ENCODE measurements around the gene CDK11B. TPM values are rescaled to one million over a fixed set of nuclear protein-coding genes. Genes with fewer than 3 reads are reported as not detected.

Gene CDK11B
- total and polyA plus RNA-seq, 2 donors, result 16.1 to 35.6 TPM

DNA sequence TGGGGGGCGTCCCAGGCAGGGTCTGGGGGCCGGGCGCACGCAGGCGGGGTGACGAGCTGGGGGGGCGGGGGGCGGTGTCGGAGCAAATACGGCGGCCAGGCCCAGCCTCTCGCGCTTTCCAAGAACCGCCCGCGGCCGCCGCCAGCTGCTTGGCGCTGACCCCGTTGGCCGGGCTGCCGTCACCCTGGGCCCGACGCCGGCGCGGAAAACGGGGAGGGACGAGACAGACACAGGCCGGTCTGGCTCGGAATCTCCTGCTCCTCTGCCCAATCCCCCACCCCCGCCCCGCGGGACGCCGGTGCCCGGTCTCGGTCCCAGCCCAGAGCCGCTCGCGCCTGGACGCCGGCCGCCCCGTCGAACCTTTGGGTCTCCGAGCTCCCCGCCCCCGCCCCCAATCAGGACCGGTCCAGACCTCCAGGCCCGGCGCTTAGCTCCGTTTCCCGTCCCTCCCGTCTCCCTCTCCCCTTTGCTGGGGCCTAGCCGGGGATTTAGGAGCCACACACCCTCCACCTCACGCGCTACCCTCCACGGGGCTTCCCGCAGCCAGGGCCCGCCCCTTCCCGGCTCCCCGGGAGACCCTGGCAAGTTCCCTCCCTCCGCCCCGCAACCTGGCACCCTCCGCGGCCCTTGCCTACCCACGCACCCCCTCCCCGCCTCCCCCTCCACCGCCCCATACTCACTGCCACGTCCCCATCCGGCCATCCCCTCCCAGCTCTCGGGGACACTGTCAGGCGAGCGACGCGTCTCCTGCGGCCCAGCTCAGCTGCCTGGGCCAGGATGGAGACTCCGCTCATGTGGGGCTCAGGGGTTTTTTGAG, 27.6 kb downstream of the CDK11B start:
- H3K27me3 ChIP-seq (ENCODE audit: control insufficient read depth in 2 of 2, insufficient read depth in 1 of 2, low read length in 1 of 2), result peaks cover 16 to 21% of the 10 kb centered on the region in 2 donors
- peak in 2 of 9 donors; percentile 24 to 31 for DNase-seq (ENCODE audit: low read depth in 6 of 9, low spot score in 9 of 9)
- peaks cover 12 to 36% of the 10 kb centered on the region in 2 donors for H3K4me1 ChIP-seq (ENCODE audit: control insufficient read depth in 2 of 2, insufficient read depth in 2 of 2, low read length in 2 of 2)
- no peaks in the 10 kb centered on the region for H3K9me3 ChIP-seq (ENCODE audit: control insufficient read depth in 2 of 2, insufficient read depth in 1 of 2, low read length in 1 of 2)
- peak overlapping the region; percentile 32 to 65 for H3K4me3 ChIP-seq (ENCODE audit: low read length in 2 of 2)
- 14% methylated on average over 79 of the region's 79 CpGs for WGBS
- peaks cover 7 to 16% of the 10 kb centered on the region in 2 donors for H3K36me3 ChIP-seq (ENCODE audit: control insufficient read depth in 2 of 2, insufficient read depth in 2 of 2, low read length in 1 of 2)
- peak overlapping the region; percentile 82 to 96 for H3K27ac ChIP-seq (ENCODE audit: low read depth in 1 of 2, low read length in 1 of 2)

GRCh38 chr1:1630191-1630964, 28.4 kb downstream of the CDK11B start:
- Histone ChIP-seq H3K36me3 (ENCODE audit: control insufficient read depth in 2 of 2, insufficient read depth in 2 of 2, low read length in 1 of 2) (peaks cover 7 to 16% of the 10 kb centered on the region in 2 donors), H3K27ac (ENCODE audit: low read depth in 1 of 2, low read length in 1 of 2) (peak overlapping the region; percentile 96), H3K4me1 (ENCODE audit: control insufficient read depth in 2 of 2, insufficient read depth in 2 of 2, low read length in 2 of 2) (peaks cover 12 to 36% of the 10 kb centered on the region in 2 donors), H3K9me3 (ENCODE audit: control insufficient read depth in 2 of 2, insufficient read depth in 1 of 2, low read length in 1 of 2) (no peaks in the 10 kb centered on the region), H3K4me3 (ENCODE audit: low read length in 2 of 2) (peak overlapping the region; percentile 32 to 65), H3K27me3 (ENCODE audit: control insufficient read depth in 2 of 2, insufficient read depth in 1 of 2, low read length in 1 of 2) (peaks cover 16 to 21% of the 10 kb centered on the region in 2 donors)
- DNase-seq (ENCODE audit: low read depth in 6 of 9, low spot score in 9 of 9), result peak; percentile 87 to 98 (median 91)
- 2% methylated on average over 80 of the region's 81 CpGs for WGBS

GRCh38 chr1:1629430-1630190, 29.2 kb downstream of the CDK11B start:
- Histone ChIP-seq H3K4me1 (ENCODE audit: control insufficient read depth in 2 of 2, insufficient read depth in 2 of 2, low read length in 2 of 2) (peaks cover 12 to 36% of the 10 kb centered on the region in 2 donors), H3K36me3 (ENCODE audit: control insufficient read depth in 2 of 2, insufficient read depth in 2 of 2, low read length in 1 of 2) (peaks cover 7 to 16% of the 10 kb centered on the region in 2 donors), H3K9me3 (ENCODE audit: control insufficient read depth in 2 of 2, insufficient read depth in 1 of 2, low read length in 1 of 2) (no peaks in the 10 kb centered on the region), H3K4me3 (ENCODE audit: low read length in 2 of 2) (peak overlapping the region; percentile 51 to 65), H3K27ac (ENCODE audit: low read depth in 1 of 2, low read length in 1 of 2) (peak overlapping the region; percentile 96), H3K27me3 (ENCODE audit: control insufficient read depth in 2 of 2, insufficient read depth in 1 of 2, low read length in 1 of 2) (peaks cover 16 to 21% of the 10 kb centered on the region in 2 donors)
- WGBS, result 16% methylated on average over 47 of the region's 48 CpGs
- peak; percentile 59 to 91 (median 73) for DNase-seq (ENCODE audit: low read depth in 6 of 9, low spot score in 9 of 9)

- peak overlapping the region; percentile 51 to 65 for H3K4me3 ChIP-seq (ENCODE audit: low read length in 2 of 2)
- H3K36me3 ChIP-seq (ENCODE audit: control insufficient read depth in 2 of 2, insufficient read depth in 2 of 2, low read length in 1 of 2), result peaks cover 7 to 16% of the 10 kb centered on the region in 2 donors
- 31% methylated on average over 53 of the region's 53 CpGs for WGBS
- peak in 3 of 9 donors; percentile 40 to 66 (median 44) for DNase-seq (ENCODE audit: low read depth in 6 of 9, low spot score in 9 of 9)
- H3K27me3 ChIP-seq (ENCODE audit: control insufficient read depth in 2 of 2, insufficient read depth in 1 of 2, low read length in 1 of 2), result peaks cover 16 to 21% of the 10 kb centered on the region in 2 donors
- no peaks in the 10 kb centered on the region for H3K9me3 ChIP-seq (ENCODE audit: control insufficient read depth in 2 of 2, insufficient read depth in 1 of 2, low read length in 1 of 2)
- peak overlapping the region; percentile 96 for H3K27ac ChIP-seq (ENCODE audit: low read depth in 1 of 2, low read length in 1 of 2)
- peaks cover 12 to 36% of the 10 kb centered on the region in 2 donors for H3K4me1 ChIP-seq (ENCODE audit: control insufficient read depth in 2 of 2, insufficient read depth in 2 of 2, low read length in 2 of 2)
Observed at GRCh38 chr1:1628754-1629429, 29.9 kb downstream of the CDK11B start.

GRCh38 chr1:1627829-1628753, 30.7 kb downstream of the CDK11B start:
- peak overlapping the region; percentile 51 to 65 for H3K4me3 ChIP-seq (ENCODE audit: low read length in 2 of 2)
- H3K4me1 ChIP-seq (ENCODE audit: control insufficient read depth in 2 of 2, insufficient read depth in 2 of 2, low read length in 2 of 2), result peaks cover 12 to 36% of the 10 kb centered on the region in 2 donors
- 98% methylated on average over 53 of the region's 53 CpGs for WGBS

DNA sequence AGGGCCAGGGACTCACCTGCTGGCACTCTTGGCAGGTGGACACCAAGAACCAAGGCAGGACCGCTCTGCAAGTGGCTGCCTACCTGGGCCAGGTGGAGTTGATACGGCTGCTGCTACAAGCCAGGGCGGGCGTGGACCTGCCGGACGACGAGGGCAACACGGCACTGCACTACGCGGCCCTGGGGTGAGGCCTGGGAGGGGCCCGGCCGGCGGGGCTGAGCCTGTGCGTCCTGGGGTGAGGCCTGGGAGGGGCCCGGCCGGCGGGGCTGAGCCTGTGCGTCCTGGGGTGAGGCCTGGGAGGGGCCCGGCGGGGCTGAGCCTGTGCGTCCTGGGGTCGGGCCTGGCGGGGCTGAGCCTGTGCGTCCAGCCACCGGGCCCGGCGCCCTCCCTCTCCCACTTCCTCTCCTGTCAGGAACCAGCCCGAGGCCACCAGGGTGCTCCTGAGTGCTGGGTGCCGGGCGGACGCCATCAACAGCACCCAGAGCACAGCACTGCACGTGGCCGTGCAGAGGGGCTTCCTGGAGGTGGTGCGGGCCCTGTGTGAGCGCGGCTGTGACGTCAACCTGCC, 31.5 kb downstream of the CDK11B start:
- Histone ChIP-seq H3K27ac (ENCODE audit: low read depth in 1 of 2, low read length in 1 of 2) (no peak overlapping the region), H3K36me3 (ENCODE audit: control insufficient read depth in 2 of 2, insufficient read depth in 2 of 2, low read length in 1 of 2) (peaks cover 7 to 16% of the 10 kb centered on the region in 2 donors), H3K4me1 (ENCODE audit: control insufficient read depth in 2 of 2, insufficient read depth in 2 of 2, low read length in 2 of 2) (peaks cover 12 to 36% of the 10 kb centered on the region in 2 donors), H3K9me3 (ENCODE audit: control insufficient read depth in 2 of 2, insufficient read depth in 1 of 2, low read length in 1 of 2) (no peaks in the 10 kb centered on the region), H3K27me3 (ENCODE audit: control insufficient read depth in 2 of 2, insufficient read depth in 1 of 2, low read length in 1 of 2) (peaks cover 16 to 20% of the 10 kb centered on the region in 2 donors), H3K4me3 (ENCODE audit: low read length in 2 of 2) (no peak overlapping the region)
- 95% methylated on average over 37 of the region's 37 CpGs for WGBS
- no peak for DNase-seq (ENCODE audit: low read depth in 6 of 9, low spot score in 9 of 9)

More at GRCh38 chr1:1627829-1628753, 30.7 kb downstream of the CDK11B start:
- Histone ChIP-seq H3K27me3 (ENCODE audit: control insufficient read depth in 2 of 2, insufficient read depth in 1 of 2, low read length in 1 of 2) (peaks cover 16 to 21% of the 10 kb centered on the region in 2 donors), H3K27ac (ENCODE audit: low read depth in 1 of 2, low read length in 1 of 2) (peak overlapping the region in 1 of 2 donors; percentile 96), H3K9me3 (ENCODE audit: control insufficient read depth in 2 of 2, insufficient read depth in 1 of 2, low read length in 1 of 2) (no peaks in the 10 kb centered on the region), H3K36me3 (ENCODE audit: control insufficient read depth in 2 of 2, insufficient read depth in 2 of 2, low read length in 1 of 2) (peaks cover 7 to 16% of the 10 kb centered on the region in 2 donors)
- no peak for DNase-seq (ENCODE audit: low read depth in 6 of 9, low spot score in 9 of 9)

DNA sequence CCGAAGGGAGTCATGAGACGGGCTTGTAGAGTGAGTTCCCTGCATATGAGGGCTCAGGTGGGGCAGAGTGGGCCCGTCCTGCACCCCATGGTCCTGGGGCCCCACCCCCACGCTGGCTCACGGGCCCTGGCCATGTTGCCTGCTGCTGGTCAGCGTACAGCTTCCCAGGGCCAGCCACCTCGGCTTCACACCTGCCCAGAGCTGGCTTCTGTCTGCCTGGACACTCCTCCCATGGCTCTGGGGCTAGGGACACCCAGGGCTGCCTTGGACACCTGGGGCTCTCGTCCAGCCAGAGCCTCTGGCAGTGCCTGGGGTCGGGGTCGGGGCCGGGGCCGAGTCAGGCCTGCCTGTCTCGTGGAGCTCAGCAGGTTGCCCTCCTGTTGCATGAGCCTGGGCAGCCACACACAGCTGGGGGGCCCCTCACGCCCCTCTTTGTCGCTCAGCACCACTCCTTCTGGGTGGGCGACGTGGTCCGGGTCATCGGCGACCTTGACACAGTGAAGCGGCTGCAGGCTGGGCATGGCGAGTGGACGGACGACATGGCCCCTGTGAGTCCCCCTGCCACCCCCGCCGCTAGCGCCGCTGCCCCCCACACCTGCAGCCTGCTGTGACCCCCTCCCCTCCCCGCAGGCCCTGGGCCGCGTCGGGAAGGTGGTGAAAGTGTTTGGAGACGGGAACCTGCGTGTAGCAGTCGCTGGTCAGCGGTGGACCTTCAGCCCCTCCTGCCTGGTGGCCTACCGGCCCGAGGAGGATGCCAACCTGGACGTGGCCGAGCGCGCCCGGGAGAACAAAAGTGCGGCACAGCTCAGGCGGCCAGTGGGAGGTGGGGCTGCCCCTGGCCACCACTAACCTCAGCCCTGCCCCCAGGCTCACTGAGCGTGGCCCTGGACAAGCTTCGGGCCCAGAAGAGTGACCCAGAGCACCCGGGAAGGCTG, 32.3 kb downstream of the CDK11B start:
- H3K4me3 ChIP-seq (ENCODE audit: low read length in 2 of 2), result no peak overlapping the region
- no peak for DNase-seq (ENCODE audit: low read depth in 6 of 9, low spot score in 9 of 9)
- WGBS, result 97% methylated on average over 48 of the region's 48 CpGs

More for the DNA sequence above, 32.3 kb downstream of the CDK11B start:
- Histone ChIP-seq H3K27me3 (ENCODE audit: control insufficient read depth in 2 of 2, insufficient read depth in 1 of 2, low read length in 1 of 2) (peaks cover 8 to 12% of the 10 kb centered on the region in 2 donors), H3K27ac (ENCODE audit: low read depth in 1 of 2, low read length in 1 of 2) (no peak overlapping the region), H3K36me3 (ENCODE audit: control insufficient read depth in 2 of 2, insufficient read depth in 2 of 2, low read length in 1 of 2) (peaks cover 7 to 16% of the 10 kb centered on the region in 2 donors), H3K9me3 (ENCODE audit: control insufficient read depth in 2 of 2, insufficient read depth in 1 of 2, low read length in 1 of 2) (no peaks in the 10 kb centered on the region), H3K4me1 (ENCODE audit: control insufficient read depth in 2 of 2, insufficient read depth in 2 of 2, low read length in 2 of 2) (peaks cover 9 to 29% of the 10 kb centered on the region in 2 donors)
